CD14-positive monocyte (primary cell): ENCODE measurements around the gene KIF26B. TPM values are rescaled to one million over a fixed set of nuclear protein-coding genes. Genes with fewer than 3 reads are reported as not detected.

ENCODE experiments used
- DNase-seq, 3 donors: peaks; one replicate each; pipeline ENCODE4 v3.0.0-alpha.2; 2011 to 2022
- H2AFZ ChIP-seq: 2 replicates; pipeline ENCODE4 v1.6.0; 2012; ENCODE audit warnings: mild to moderate bottlenecking, low read depth, low read length, inconsistent platforms; ENCODE audit not compliant: insufficient read depth, poor library complexity, severe bottlenecking
- H3K27ac ChIP-seq, 2 donors: 1 replicate in 1 of 2; 2 replicates in 1 of 2; pipeline ENCODE4 v1.5.1; 2012 to 2013; ENCODE audit warnings: low read length in 2 of 2, control low read depth in 1 of 2, inconsistent platforms in 1 of 2, low read depth in 1 of 2, mild to moderate bottlenecking in 1 of 2
- H3K27me3 ChIP-seq, 2 donors: one replicate each; pipeline versions ENCODE4 v1.6.0 to v1.6.1; 2011 to 2013; ENCODE audit warnings: low read length in 2 of 2; ENCODE audit not compliant: control insufficient read depth in 2 of 2, insufficient read depth in 2 of 2
- H3K36me3 ChIP-seq, 2 donors: replicated peaks in 1 of 2; 1 replicate in 1 of 2; 2 replicates in 1 of 2; pipeline versions ENCODE4 v1.5.1 to v1.6.1; 2012 to 2013; ENCODE audit warnings: low read length in 2 of 2, control low read depth in 1 of 2, inconsistent platforms in 1 of 2, mild to moderate bottlenecking in 1 of 2; ENCODE audit not compliant: insufficient read depth in 2 of 2, control insufficient read depth in 1 of 2
- H3K4me1 ChIP-seq, 2 donors: 1 replicate in 1 of 2; 2 replicates in 1 of 2; pipeline versions ENCODE4 v1.5.1 to v1.6.1; 2012 to 2013; ENCODE audit warnings: low read length in 2 of 2, control low read depth in 1 of 2, inconsistent platforms in 1 of 2, mild to moderate bottlenecking in 1 of 2, moderate library complexity in 1 of 2; ENCODE audit not compliant: insufficient read depth in 2 of 2, control insufficient read depth in 1 of 2
- H3K4me2 ChIP-seq: replicated peaks from 2 replicates; pipeline ENCODE3; 2012; ENCODE audit warnings: low read length, moderate library complexity, mild to moderate bottlenecking; ENCODE audit not compliant: poor library complexity, severe bottlenecking; ENCODE audit errors: extremely low read depth
- H3K4me3 ChIP-seq, 3 experiments: fragments of 200-600 bp in 1 of 3; sonication (generic) in 1 of 3; replicated peaks in 1 of 3; 1 replicate in 2 of 3; 2 replicates in 1 of 3; pipeline ENCODE4 v1.5.1; 2011 to 2013; ENCODE audit warnings: low read length in 3 of 3, mild to moderate bottlenecking in 3 of 3, control low read depth in 2 of 3, low read depth in 2 of 3, inconsistent platforms in 1 of 3, moderate library complexity in 1 of 3
- H3K79me2 ChIP-seq: 2 replicates; pipeline ENCODE4 v1.6.0; 2012; ENCODE audit warnings: mild to moderate bottlenecking, control low read depth, inconsistent platforms, low read length, moderate library complexity; ENCODE audit not compliant: insufficient read depth
- H3K9ac ChIP-seq: 2 replicates; pipeline ENCODE4 v1.6.0; 2017; ENCODE audit warnings: low read length, mild to moderate bottlenecking; ENCODE audit not compliant: insufficient read depth, poor library complexity, severe bottlenecking
- H3K9me3 ChIP-seq, 2 donors: replicated peaks in 1 of 2; 1 replicate in 1 of 2; 2 replicates in 1 of 2; pipeline versions ENCODE4 v1.5.1 to v1.6.1; 2012 to 2013; ENCODE audit warnings: low read length in 2 of 2, control low read depth in 1 of 2; ENCODE audit not compliant: control insufficient read depth in 1 of 2, insufficient read depth in 1 of 2
- H4K20me1 ChIP-seq: 2 replicates; pipeline ENCODE4 v1.6.0; 2012; ENCODE audit warnings: mild to moderate bottlenecking, low read length, control low read depth, moderate library complexity; ENCODE audit not compliant: insufficient read depth
- H3K27ac Mint-ChIP-seq, 7 donors: one replicate each; pipeline ENCODE4 v1.8.0; 2020; ENCODE audit warnings: mild to moderate bottlenecking in 7 of 7, mixed read lengths in 7 of 7, moderate library complexity in 6 of 7, inconsistent platforms in 2 of 7
- H3K27me3 Mint-ChIP-seq, 3 donors: one replicate each; pipeline ENCODE4 v1.8.0; 2021 to 2022; ENCODE audit warnings: low read depth in 3 of 3, mild to moderate bottlenecking in 3 of 3, mixed read lengths in 3 of 3, moderate library complexity in 3 of 3, inconsistent platforms in 1 of 3
- H3K36me3 Mint-ChIP-seq, 2 donors: one replicate each; pipeline ENCODE4 v1.8.0; 2020; ENCODE audit warnings: mixed read lengths in 2 of 2, inconsistent platforms in 1 of 2, mild to moderate bottlenecking in 1 of 2
- H3K4me1 Mint-ChIP-seq: one replicate; pipeline ENCODE4 v1.8.0; 2020; ENCODE audit warnings: mild to moderate bottlenecking, mixed read lengths
- H3K4me3 Mint-ChIP-seq, 2 donors: one replicate each; pipeline ENCODE4 v1.8.0; 2020; ENCODE audit warnings: mild to moderate bottlenecking in 2 of 2, mixed read lengths in 2 of 2, moderate library complexity in 1 of 2
- H3K9me3 Mint-ChIP-seq, 7 donors: one replicate each; pipeline ENCODE4 v1.8.0; 2020 to 2022; ENCODE audit warnings: mixed read lengths in 7 of 7, mild to moderate bottlenecking in 6 of 7, moderate library complexity in 6 of 7, inconsistent platforms in 2 of 7
- CTCF ChIP-seq: fragments of 200-600 bp; IDR thresholded peaks from one replicate; pipeline ENCODE4 v1.8.0; 2022; ENCODE audit warnings: antibody characterized with exemption, mild to moderate bottlenecking
- WGBS: methylation state at CpG from one replicate; pipeline ENCODE4 v1.1.5; 2013; ENCODE audit warnings: missing lambda C conversion rate; ENCODE audit not compliant: insufficient coverage; 5-methylcytosine and 5-hydroxymethylcytosine counted together
- intact Hi-C, 2 donors: fragments of 100-400 bp; cut with micrococcal nuclease; formaldehyde crosslinking; loops; one replicate each; pipeline versions ENCODE4 v1.15.0 to v1.15.1; 2023
- polyA plus RNA-seq, 3 donors: library from polyadenylated mRNA; depleted of rRNA in 1 of 3; unstranded in 2 of 3; stranded (reverse) in 1 of 3; fragments of 300-500 nt in 2 of 3; fragments of >200 nt in 1 of 3; fragmentation: Illumina TruSeq in 2 of 3; gene quantifications; 1 replicate in 2 of 3; 2 replicates in 1 of 3; pipeline ENCODE4 v1.2.3, GENCODE V29; 2012 to 2021

Gene KIF26B
- polyA plus RNA-seq, 3 donors = 0.01 to 0.05 TPM; not detected in 1

- intact Hi-C loops = no loop called here
- 99% methylated on average over 29 of the region's 30 CpGs for WGBS
- Mint-ChIP-seq H3K9me3 (peaks cover 0 to 7% (median 0%) of the 10 kb centered on the region in 7 donors), H3K4me1 (peaks cover 13% of the 10 kb centered on the region), H3K27me3 (peaks cover 13 to 34% (median 21%) of the 10 kb centered on the region in 3 donors), H3K27ac (no peak overlapping the region), H3K36me3 (peaks cover 2 to 3% of the 10 kb centered on the region in 2 donors), H3K4me3 (no peak overlapping the region)
- no peak overlapping the region for H3K4me2 ChIP-seq
- no peaks in the 10 kb centered on the region for H3K36me3 ChIP-seq
- no peaks in the 10 kb centered on the region for H3K79me2 ChIP-seq
- no peak overlapping the region for H3K4me3 ChIP-seq
- H3K27me3 ChIP-seq = peaks cover 0 to 14% of the 10 kb centered on the region in 2 donors
- H3K27ac ChIP-seq = no peak overlapping the region
- H2AFZ ChIP-seq = no peak overlapping the region
- H3K9me3 ChIP-seq = no peaks in the 10 kb centered on the region
- H3K9ac ChIP-seq = no peak overlapping the region
- TF ChIP-seq CTCF = no peak
- DNase-seq = no peak
- H4K20me1 ChIP-seq = no peaks in the 10 kb centered on the region
- peaks cover 8 to 17% of the 10 kb centered on the region in 2 donors for H3K4me1 ChIP-seq
These were observed 531.8 kb downstream of the KIF26B start for GRCh38 chr1:245686446-245687030.

- no peak overlapping the region for H3K27ac Mint-ChIP-seq
- Histone ChIP-seq H3K4me1 (peaks cover 8 to 17% of the 10 kb centered on the region in 2 donors), H3K4me2 (no peak overlapping the region), H3K36me3 (no peaks in the 10 kb centered on the region), H3K9ac (no peak overlapping the region), H2AFZ (no peak overlapping the region), H3K27ac (no peak overlapping the region), H3K4me3 (no peak overlapping the region), H3K27me3 (peaks cover 0 to 14% of the 10 kb centered on the region in 2 donors), H4K20me1 (no peaks in the 10 kb centered on the region), H3K9me3 (no peaks in the 10 kb centered on the region), H3K79me2 (no peaks in the 10 kb centered on the region)
- intact Hi-C loops = no loop called here
- H3K4me3 Mint-ChIP-seq = peak overlapping the region in 1 of 2 donors; percentile 74
- 58% methylated on average over 17 of the region's 20 CpGs for WGBS
- no peak for TF ChIP-seq CTCF
- H3K4me1 Mint-ChIP-seq = peaks cover 13% of the 10 kb centered on the region
- peaks cover 2 to 3% of the 10 kb centered on the region in 2 donors for H3K36me3 Mint-ChIP-seq
- H3K9me3 Mint-ChIP-seq = peaks cover 0 to 7% (median 0%) of the 10 kb centered on the region in 7 donors
- H3K27me3 Mint-ChIP-seq = peaks cover 13 to 36% (median 21%) of the 10 kb centered on the region in 3 donors
- DNase-seq = no peak
These were observed 532.4 kb downstream of the KIF26B start for GRCh38 chr1:245687152-245687635.
